NCI-H1092 treated with DMSO at 0.1 percent for 48 hours (cell line): ENCODE data around the gene RXFP4.
A peak's percentile ranks its signal among the peaks of the same experiment; 100 is the strongest.
"Not testable (repeated sequence)": the region's sequence is repeated elsewhere in the genome, so short reads cannot be mapped to it uniquely, and the experiment has no call there.

Experiments
- DNase-seq: peaks from one replicate; lab custom pipeline; 2025; lab: John Stamatoyannopoulos, UW

The RXFP4 gene

GRCh38 chr1:155978325-155978972 lies 37.0 kb downstream of the RXFP4 start, which contains the start of gene ARHGEF2:
ARHGEF2 (minus strand) TSS chr1:155978547; CDS start chr1:155978427, 120 bp downstream.
- DNase-seq = peak; percentile 78

GRCh38 chr1:155978973-155979429 lies 37.6 kb downstream of the RXFP4 start:
- no peak for DNase-seq

DNA sequence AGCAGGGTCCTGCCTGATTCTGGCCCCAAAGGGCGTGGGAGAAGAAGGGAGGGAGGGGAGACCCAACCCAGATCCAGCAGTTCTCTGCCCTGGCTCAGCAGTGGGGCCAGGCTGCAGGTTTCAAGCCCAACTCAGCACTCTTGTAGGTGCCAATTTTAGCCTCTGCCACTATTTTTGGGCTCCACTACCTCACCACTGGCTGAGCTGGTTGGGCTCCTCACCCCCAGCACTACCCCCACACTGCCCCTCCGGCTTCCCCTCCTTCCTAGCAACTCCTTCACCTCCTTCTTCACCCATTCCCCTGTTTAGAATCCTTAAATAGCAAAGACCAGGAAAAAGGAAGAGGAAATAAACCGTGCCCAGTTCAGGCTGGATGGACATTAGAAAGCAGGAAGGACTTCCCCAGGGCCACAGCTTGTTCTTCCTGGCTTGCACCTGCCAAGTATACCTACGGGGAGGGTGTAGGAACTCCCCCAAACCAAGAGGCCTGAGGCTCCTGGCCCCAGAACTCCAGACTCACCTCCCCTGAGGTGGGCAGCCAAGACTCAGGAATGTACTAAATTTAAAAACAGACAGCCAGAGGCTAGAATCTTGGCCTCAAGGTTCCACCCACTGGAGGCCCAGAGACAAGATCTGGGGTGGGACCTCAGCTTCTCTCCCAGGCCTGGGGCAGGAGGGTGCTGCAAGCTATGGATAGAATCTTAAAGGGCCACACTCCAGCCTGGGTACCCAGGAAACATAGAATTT lies 38.3 kb downstream of the RXFP4 start:
- DNase-seq = no peak

DNA sequence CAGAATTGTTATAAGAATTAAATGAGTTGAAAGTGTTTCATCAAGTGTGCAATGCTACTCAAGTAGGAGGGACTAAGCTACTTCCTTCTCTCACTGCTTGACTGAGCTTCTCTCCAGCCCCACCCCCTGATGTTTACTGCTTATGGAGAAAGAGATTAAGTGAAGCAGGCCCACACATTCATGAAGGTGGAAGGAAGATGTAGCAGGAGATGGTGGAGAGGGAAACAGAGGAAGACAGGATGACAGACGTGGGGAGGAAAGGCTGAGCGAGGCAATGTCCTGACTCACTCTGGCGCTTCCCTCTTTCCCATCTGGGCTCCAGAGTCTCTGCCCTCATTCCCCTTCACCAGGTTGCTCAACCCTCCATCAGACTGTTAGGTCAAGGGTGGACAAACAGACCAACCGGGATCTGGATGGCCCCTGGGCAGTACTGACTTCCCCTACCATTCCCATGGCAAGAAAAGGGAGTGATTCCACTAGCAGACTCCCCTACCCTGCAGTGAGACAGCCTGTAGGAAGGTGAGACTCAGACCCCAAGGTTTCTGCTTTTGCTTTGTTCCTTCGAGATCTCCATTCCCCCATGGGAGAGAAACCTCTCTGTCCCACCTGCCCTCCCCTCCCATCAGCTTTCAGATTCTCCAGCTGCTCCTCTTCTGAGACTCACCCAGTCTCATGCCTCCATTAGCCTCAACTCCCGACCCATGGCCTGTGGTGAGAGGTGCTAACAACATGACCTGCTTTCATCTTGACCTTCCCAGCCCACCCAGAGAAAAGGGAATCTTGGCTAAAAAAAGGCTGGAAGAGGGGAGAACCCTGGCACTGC lies 40.0 kb downstream of the RXFP4 start:
- DNase-seq = no peak

DNA sequence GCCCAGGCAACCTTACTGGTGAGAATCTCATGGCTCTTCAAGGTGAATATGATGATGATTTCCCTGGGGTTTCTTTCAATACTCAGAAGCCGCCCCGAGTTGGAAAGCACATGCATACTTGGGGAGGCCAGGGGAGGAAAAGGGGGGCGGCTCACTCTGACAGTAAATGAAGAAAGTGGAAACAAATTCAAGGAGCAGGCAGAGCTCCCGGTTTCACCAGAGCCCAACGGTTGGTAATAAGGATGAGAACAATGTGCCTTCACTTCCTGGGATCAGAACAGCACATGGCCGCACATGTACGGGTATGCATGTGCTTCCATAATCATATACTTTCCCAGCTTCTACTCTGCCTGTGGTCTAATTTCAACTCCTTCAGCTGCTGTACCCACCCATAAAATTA lies 40.7 kb downstream of the RXFP4 start:
- DNase-seq = no peak

GRCh38 chr1:155983191-155984024 lies 42.0 kb downstream of the RXFP4 start:
- peak; percentile 44 for DNase-seq

- DNase-seq = peak; percentile 41
Observed at GRCh38 chr1:155984341-155984740, 42.9 kb downstream of the RXFP4 start.

DNA sequence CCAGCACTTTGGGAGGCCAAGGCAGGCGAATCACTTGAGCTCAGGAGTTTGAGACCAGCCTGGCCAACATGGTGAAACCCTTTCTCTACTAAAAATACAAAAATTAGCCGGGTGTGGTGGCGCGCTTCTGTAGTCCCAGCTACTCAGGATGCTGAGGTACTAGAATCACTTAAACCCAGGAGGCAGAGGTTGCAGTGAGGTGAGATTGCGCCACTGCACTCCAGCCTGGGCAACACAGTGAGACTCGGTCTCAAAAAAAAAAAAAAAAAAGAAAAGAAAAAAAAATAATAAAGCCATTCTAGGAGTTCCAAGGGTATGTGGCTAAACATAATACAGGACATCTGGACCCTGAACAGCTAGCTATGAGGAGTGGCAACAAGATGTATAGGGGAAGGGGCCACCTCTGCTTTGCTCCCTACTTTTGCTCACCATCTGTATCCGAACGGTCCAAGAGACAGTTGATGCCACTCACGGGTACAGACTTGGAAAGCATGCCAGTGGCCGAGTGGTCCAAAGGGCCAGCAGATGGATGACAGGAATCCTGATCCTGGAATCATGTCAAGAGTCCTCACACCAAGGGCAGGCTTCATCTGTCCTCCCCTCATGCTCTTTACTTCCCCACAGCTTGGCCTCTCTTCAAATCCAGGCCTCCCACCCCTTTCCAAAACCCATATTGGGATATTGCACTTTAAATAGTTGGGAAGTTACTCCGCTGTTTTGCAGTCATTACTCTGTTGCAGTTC lies 43.6 kb downstream of the RXFP4 start:
- DNase-seq = not testable (repeated sequence)

DNA sequence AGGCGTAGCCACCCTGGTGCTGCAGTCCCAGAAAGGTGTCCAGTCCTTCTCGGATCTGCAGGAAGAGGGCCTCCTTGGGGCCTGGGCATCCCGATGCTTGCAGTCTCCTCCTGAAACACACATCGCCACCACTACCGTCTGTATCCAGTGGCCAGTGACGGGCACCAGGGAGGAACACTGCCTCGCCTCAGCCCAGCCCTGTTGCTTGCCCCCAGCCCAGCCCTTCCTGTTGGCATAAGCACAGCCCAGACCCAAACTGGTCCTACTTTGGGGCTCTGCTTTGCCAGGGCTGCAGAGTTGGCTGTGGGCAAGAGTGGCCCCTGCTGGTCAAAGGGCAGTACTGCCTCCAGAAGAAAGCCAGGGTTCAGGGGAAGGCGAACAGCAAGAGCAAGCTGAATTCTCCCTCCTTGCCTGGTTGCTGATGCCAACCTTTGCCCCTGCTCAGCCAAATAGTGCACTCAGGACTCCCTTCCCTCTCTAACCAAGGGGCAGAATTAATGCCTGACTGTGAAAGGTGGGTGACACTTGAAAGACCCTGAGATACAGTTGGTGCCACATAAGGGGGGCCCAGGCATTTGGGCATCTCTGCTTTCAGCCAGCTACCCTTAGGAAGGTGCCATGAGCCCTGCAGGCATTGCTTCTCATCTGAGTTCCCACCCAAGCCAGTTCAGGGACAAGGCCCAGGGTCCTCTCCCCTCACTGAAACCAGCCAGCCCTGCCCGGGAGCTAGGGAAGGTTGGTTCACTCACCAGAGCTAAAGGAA lies 48.0 kb downstream of the RXFP4 start:
- peak; percentile 53 for DNase-seq

- no peak for DNase-seq
Observed at GRCh38 chr1:155990005-155990739, 48.7 kb downstream of the RXFP4 start.
